CD4-positive, alpha-beta T cell (primary cell): Measurements from ENCODE around the gene EXT2. TPM values are rescaled to one million over a fixed set of nuclear protein-coding genes. Genes with fewer than 3 reads are reported as not detected.

Experiments
- ATAC-seq: fragments of 200-7000 bp; cut with Tn5 transposase; one replicate; pipeline ENCODE4 v1.10.0; 2022; ENCODE audit warnings: mild to moderate bottlenecking; ENCODE audit not compliant: poor library complexity
- CTCF ChIA-PET: fragments of 350-600 bp; sonication (Branson Sonifier 250); formaldehyde crosslinking; loops from one replicate; lab custom pipeline; 2021; ENCODE audit warnings: antibody characterized with exemption, inconsistent platforms; lab: Charles Lee
- POLR2A ChIA-PET: fragments of 350-600 bp; sonication (Branson Sonifier 250); formaldehyde crosslinking; loops from one replicate; lab custom pipeline; 2021; ENCODE audit warnings: antibody characterized with exemption, inconsistent platforms; lab: Charles Lee
- DNase-seq, 14 experiments: peaks; one replicate each; pipeline ENCODE4 v3.0.0-alpha.2; 2013 to 2020; ENCODE audit warnings: mixed read lengths in 2 of 14
- H3K27ac ChIP-seq, 2 donors: one replicate each; pipeline versions ENCODE4 v1.5.1 to v1.7.0; 2013; ENCODE audit warnings: low read length in 2 of 2, low read depth in 1 of 2, mild to moderate bottlenecking in 1 of 2
- H3K27me3 ChIP-seq, 2 experiments: 1 replicate in 1 of 2; 2 replicates in 1 of 2; pipeline versions ENCODE4 v1.6.1 to v1.7.0; 2013; ENCODE audit warnings: low read length in 2 of 2, control low read depth in 1 of 2, mild to moderate bottlenecking in 1 of 2, moderate library complexity in 1 of 2; ENCODE audit not compliant: insufficient read depth in 2 of 2, control insufficient read depth in 1 of 2
- H3K36me3 ChIP-seq: one replicate; pipeline ENCODE4 v1.6.1; 2013; ENCODE audit warnings: low read length, control low read depth; ENCODE audit not compliant: insufficient read depth
- H3K4me1 ChIP-seq: one replicate; pipeline ENCODE4 v1.6.1; 2013; ENCODE audit warnings: low read length, control low read depth; ENCODE audit not compliant: insufficient read depth
- H3K4me3 ChIP-seq: one replicate; pipeline ENCODE4 v1.5.1; 2013; ENCODE audit warnings: mild to moderate bottlenecking, low read length, moderate library complexity
- H3K9me3 ChIP-seq, 2 experiments: 1 replicate in 1 of 2; 2 replicates in 1 of 2; pipeline versions ENCODE4 v1.6.1 to v1.7.0; 2013; ENCODE audit warnings: low read length in 2 of 2, mild to moderate bottlenecking in 2 of 2, control low read depth in 1 of 2, moderate library complexity in 1 of 2; ENCODE audit not compliant: control insufficient read depth in 1 of 2, insufficient read depth in 1 of 2
- H3K27ac Mint-ChIP-seq: one replicate; pipeline ENCODE4 v1.8.0; 2020; ENCODE audit warnings: mixed read lengths
- H3K27me3 Mint-ChIP-seq: one replicate; pipeline ENCODE4 v1.8.0; 2021; ENCODE audit warnings: mixed read lengths
- H3K36me3 Mint-ChIP-seq: one replicate; pipeline ENCODE4 v1.8.0; 2021; ENCODE audit warnings: low read depth, mixed read lengths
- H3K4me1 Mint-ChIP-seq: one replicate; pipeline ENCODE4 v1.8.0; 2021; ENCODE audit warnings: low read depth, mixed read lengths
- H3K4me3 Mint-ChIP-seq: one replicate; pipeline ENCODE4 v1.8.0; 2020; ENCODE audit warnings: mild to moderate bottlenecking, mixed read lengths
- H3K9me3 Mint-ChIP-seq: one replicate; pipeline ENCODE4 v1.8.0; 2020; ENCODE audit warnings: mixed read lengths
- intact Hi-C, 2 experiments: fragments of 100-400 bp; cut with DNase I in 1 of 2; cut with micrococcal nuclease in 1 of 2; formaldehyde crosslinking; loops; one replicate each; pipeline versions ENCODE4 v1.15.1 to v1.9.0; 2023 to 2025; cut with DNase I, micrococcal nuclease
- total RNA-seq, 174 experiments: library from RNA in 2 of 174; stranded (reverse) in 2 of 174; gene quantifications; one replicate each; pipeline ENCODE4 v1.2.3 and lab custom pipeline; 2021 to 2026
- TF ChIP-seq, protein P1 (sequence below): fragments of 200-600 bp; IDR thresholded peaks from one replicate; pipeline ENCODE4 v1.8.0; 2022; ENCODE audit warnings: antibody characterized with exemption, mild to moderate bottlenecking

EXT2 gene
- total RNA-seq, 2 experiments from 2014 or later = 17.1 to 17.5 TPM

DNA sequence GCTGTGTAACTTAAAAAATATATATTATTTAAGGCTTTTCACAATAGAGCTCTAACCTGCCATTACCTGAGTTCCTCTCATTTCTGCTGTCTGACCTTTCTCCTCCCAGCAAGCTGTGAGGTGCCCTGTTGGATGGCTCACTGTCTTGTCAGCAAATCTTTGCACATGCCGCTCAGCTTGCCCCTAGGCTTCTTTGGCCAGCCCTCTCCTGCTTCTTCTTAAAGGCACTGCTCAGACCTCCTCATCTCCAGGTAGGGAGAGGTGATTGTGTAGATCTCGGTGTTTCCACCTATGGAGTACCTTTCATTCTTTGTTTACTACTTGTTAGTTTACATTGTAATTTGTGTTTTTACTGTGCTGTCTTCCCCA, 96.5 kb downstream of the EXT2 start:
- no peaks in the 10 kb centered on the region for H3K27me3 ChIP-seq
- TF ChIP-seq, protein P1, sequence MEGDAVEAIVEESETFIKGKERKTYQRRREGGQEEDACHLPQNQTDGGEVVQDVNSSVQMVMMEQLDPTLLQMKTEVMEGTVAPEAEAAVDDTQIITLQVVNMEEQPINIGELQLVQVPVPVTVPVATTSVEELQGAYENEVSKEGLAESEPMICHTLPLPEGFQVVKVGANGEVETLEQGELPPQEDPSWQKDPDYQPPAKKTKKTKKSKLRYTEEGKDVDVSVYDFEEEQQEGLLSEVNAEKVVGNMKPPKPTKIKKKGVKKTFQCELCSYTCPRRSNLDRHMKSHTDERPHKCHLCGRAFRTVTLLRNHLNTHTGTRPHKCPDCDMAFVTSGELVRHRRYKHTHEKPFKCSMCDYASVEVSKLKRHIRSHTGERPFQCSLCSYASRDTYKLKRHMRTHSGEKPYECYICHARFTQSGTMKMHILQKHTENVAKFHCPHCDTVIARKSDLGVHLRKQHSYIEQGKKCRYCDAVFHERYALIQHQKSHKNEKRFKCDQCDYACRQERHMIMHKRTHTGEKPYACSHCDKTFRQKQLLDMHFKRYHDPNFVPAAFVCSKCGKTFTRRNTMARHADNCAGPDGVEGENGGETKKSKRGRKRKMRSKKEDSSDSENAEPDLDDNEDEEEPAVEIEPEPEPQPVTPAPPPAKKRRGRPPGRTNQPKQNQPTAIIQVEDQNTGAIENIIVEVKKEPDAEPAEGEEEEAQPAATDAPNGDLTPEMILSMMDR = no peak
- no peak overlapping the region for H3K27ac ChIP-seq
- intact Hi-C loops = no loop called here
- POLR2A ChIA-PET = no interaction called here
- no peak overlapping the region for H3K27ac Mint-ChIP-seq
- no peak overlapping the region for H3K4me3 ChIP-seq
- H3K36me3 ChIP-seq = peaks cover 5% of the 10 kb centered on the region
- ATAC-seq (no peak), DNase-seq (no peak)
- peaks cover 10% of the 10 kb centered on the region for H3K9me3 Mint-ChIP-seq
- H3K4me3 Mint-ChIP-seq = no peak overlapping the region
- peaks cover 5% of the 10 kb centered on the region for H3K4me1 Mint-ChIP-seq
- no peaks in the 10 kb centered on the region for H3K4me1 ChIP-seq
- peaks cover 93% of the 10 kb centered on the region for H3K36me3 Mint-ChIP-seq
- H3K9me3 ChIP-seq = peaks cover 0 to 14% of the 10 kb centered on the region in 2 experiments
- no peaks in the 10 kb centered on the region for H3K27me3 Mint-ChIP-seq
- CTCF ChIA-PET = interaction anchor here (1.4 kb wide), 1 partner anchor 9 kb away, joined by 3 read pairs; no protein-coding TSS in a partner anchor

DNA sequence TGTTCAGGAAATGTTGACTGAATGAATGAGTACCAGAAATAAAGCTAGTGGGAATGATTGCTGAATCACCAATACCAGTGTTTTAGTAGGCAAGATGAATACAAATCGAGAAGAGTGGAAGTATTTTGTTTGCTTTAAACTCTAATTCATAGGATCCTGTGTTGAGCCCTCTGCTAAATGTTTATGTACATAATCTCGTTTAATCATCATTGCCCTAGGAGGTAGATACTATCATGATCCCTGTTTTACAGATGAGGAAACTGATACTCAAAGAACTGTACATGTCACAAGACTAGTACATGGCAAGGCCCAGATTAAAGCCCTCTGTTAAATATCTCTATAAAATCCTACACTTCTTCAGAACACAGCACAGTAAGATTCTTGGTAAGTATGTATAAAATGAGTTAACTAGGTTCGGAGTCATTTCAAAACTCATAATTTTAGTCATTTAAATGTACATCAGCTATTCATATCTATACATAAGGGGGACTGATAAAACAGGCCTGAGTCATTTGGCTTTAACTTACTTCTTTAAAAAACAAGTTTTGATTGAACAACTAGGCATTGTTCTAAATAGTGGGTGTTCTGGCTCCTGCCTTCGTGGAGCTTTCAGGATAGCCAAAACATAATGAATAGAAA, 97.1 kb downstream of the EXT2 start:
- TF ChIP-seq, protein P1 = no peak
- H3K27me3 Mint-ChIP-seq = no peaks in the 10 kb centered on the region
- DNase-seq (no peak), ATAC-seq (no peak)
- peaks cover 5% of the 10 kb centered on the region for H3K36me3 ChIP-seq
- no peak overlapping the region for H3K4me3 Mint-ChIP-seq
- no peak overlapping the region for H3K4me3 ChIP-seq
- no peaks in the 10 kb centered on the region for H3K27me3 ChIP-seq
- no peaks in the 10 kb centered on the region for H3K4me1 ChIP-seq
- peaks cover 6% of the 10 kb centered on the region for H3K9me3 Mint-ChIP-seq
- no peak overlapping the region for H3K27ac ChIP-seq
- peaks cover 93% of the 10 kb centered on the region for H3K36me3 Mint-ChIP-seq
- intact Hi-C loops = no loop called here
- H3K4me1 Mint-ChIP-seq = peaks cover 5% of the 10 kb centered on the region
- no peak overlapping the region for H3K27ac Mint-ChIP-seq
- H3K9me3 ChIP-seq = peaks cover 0 to 12% of the 10 kb centered on the region in 2 experiments
- ChIA-PET POLR2A (no interaction called here), CTCF (interaction anchor here (1.4 kb wide), 1 partner anchor 8 kb away, joined by 3 read pairs; no protein-coding TSS in a partner anchor)

DNA sequence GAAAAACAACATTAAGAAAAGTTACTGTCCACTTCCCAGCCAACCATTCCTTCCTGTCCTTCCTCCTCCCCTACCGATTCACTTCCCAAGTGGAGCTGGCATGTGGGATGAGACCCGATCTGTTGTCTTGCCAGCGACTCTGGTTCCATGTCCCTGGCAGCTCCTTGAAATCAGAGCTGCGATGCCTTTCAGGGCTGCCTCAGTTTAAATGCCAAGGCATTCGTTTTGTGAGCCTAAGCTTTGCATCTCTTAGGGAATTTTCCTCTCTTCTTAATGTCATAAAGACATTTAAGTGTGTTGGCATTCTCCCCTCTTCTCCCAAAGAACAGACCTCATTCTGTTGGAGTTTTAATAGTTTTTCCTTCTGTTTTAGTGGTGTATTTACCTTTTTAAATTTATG, 98.4 kb downstream of the EXT2 start:
- H3K36me3 ChIP-seq = peaks cover 18% of the 10 kb centered on the region
- no peaks in the 10 kb centered on the region for H3K4me1 ChIP-seq
- TF ChIP-seq, protein P1 = no peak
- intact Hi-C loops = no loop called here
- CTCF ChIA-PET = no interaction called here
- H3K4me3 Mint-ChIP-seq = no peak overlapping the region
- no peak overlapping the region for H3K27ac Mint-ChIP-seq
- peaks cover 2% of the 10 kb centered on the region for H3K9me3 Mint-ChIP-seq
- no peaks in the 10 kb centered on the region for H3K9me3 ChIP-seq
- no peak overlapping the region for H3K27ac ChIP-seq
- no peak overlapping the region for H3K4me3 ChIP-seq
- DNase-seq = no peak
- POLR2A ChIA-PET = no interaction called here
- ATAC-seq = no peak
- peaks cover 5% of the 10 kb centered on the region for H3K4me1 Mint-ChIP-seq
- H3K36me3 Mint-ChIP-seq = peaks cover 93% of the 10 kb centered on the region
- H3K27me3 Mint-ChIP-seq = no peaks in the 10 kb centered on the region
- H3K27me3 ChIP-seq = no peaks in the 10 kb centered on the region
